SJSA1 (cell line): Measurements from ENCODE around the gene SYMPK. TPM values are rescaled to one million over a fixed set of nuclear protein-coding genes. Genes with fewer than 3 reads are reported as not detected.

ENCODE experiments used
- DNase-seq, 2 experiments: peaks; one replicate each; pipeline ENCODE4 v3.0.0-alpha.2; 2015 to 2020; ENCODE audit warnings: low spot score in 2 of 2, low read depth in 1 of 2
- H3K27ac ChIP-seq: fragments of 250-450 bp; sonication (Bioruptor Pico); 2 replicates; pipeline ENCODE4 v1.5.1; 2020; ENCODE audit warnings: mild to moderate bottlenecking, moderate library complexity
- H3K27me3 ChIP-seq: fragments of 250-450 bp; sonication (Bioruptor Pico); replicated peaks from 2 replicates; pipeline ENCODE4 v1.5.1; 2020; ENCODE audit warnings: mild to moderate bottlenecking, moderate library complexity
- H3K36me3 ChIP-seq: fragments of 250-450 bp; sonication (Bioruptor Pico); 2 replicates; pipeline ENCODE4 v1.5.1; 2020; ENCODE audit warnings: mild to moderate bottlenecking
- H3K4me1 ChIP-seq: fragments of 250-450 bp; sonication (Bioruptor Pico); replicated peaks from 2 replicates; pipeline ENCODE4 v1.6.1; 2021; ENCODE audit warnings: mild to moderate bottlenecking
- H3K4me3 ChIP-seq: fragments of 250-450 bp; sonication (Bioruptor Pico); 2 replicates; pipeline ENCODE4 v1.5.1; 2020; ENCODE audit warnings: mild to moderate bottlenecking
- H3K9me3 ChIP-seq: fragments of 250-450 bp; sonication (Bioruptor Pico); replicated peaks from 2 replicates; pipeline ENCODE4 v1.5.1; 2020; ENCODE audit warnings: mild to moderate bottlenecking
- total RNA-seq: library from RNA; depleted of rRNA; stranded (reverse); fragments of >200 nt; shearing (Covaris generic); gene quantifications from 2 replicates; pipeline ENCODE4 v1.2.3, GENCODE V29; 2014; rRNA removed

Gene SYMPK
- total RNA-seq, 1 experiment from 2014 or later: 32.4 TPM

DNA sequence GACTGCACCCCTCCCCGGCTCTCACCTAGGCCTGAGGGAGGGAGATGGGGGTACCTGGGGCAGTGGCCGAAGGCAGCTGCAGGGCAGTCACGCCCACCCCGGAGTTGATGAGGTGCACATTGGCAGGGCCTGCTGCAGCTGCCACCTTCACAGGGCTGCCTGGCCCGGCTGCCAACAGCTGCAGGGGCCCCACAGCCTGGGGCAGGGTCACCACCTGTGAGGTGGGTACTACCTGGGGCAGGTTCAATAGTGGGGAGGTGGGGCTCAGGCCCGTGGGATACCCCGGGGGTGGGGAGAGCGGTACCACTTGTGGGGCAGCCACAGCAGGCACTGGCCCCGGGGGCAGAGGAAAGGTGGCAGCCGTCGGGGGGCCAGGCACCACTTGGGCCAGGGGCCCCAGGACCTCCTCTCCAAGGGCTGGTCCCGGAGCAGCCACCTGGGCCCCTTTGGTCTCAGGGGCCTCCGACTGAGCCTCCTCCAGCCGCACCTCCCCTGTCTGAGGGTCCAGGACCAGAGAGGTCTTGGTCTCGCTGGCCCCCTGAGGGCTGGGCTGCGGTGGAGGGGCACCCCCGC, 96.6 kb downstream of the SYMPK start:
- DNase-seq: no peak
- H3K27me3 ChIP-seq: no peaks in the 10 kb centered on the region
- H3K4me3 ChIP-seq: no peak overlapping the region
- peaks cover 42% of the 10 kb centered on the region for H3K4me1 ChIP-seq
- H3K9me3 ChIP-seq: 0 out of 2 replicates have a peak, but pooled peaks cover 2% of the 10 kb centered on the region
- H3K36me3 ChIP-seq: peaks cover 15% of the 10 kb centered on the region
- no peak overlapping the region for H3K27ac ChIP-seq

DNA sequence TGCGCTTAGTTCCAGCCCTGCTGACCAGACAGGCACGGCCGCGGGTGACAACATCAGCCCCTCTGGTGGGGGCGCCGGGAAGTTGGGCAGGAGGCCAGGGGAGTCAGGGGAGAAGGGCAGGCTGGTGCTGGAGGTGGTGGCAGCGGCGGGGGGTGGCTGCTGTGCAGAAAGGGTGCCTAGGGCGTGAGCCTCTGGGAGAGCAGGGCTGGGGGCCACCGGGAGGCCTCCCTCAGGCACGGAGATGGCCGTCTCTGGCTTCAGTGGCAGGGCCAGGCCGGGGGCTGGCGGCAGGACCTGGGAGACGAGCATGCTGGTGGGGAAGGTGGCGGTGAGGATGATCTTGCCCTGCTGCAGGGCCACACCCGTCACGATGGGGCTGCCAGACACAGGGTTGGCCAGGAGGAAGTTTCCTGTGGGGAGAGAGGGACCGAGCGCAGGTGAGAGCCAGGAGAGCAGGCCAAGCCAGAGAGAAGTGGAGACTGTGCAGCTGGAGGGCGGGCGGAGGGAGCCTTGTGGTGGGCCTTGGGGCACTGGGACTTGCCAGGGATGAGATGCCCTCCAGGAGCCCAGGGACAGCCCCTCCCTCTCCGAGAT, 97.1 kb downstream of the SYMPK start:
- no peak overlapping the region for H3K4me3 ChIP-seq
- peaks cover 9% of the 10 kb centered on the region for H3K36me3 ChIP-seq
- no peak overlapping the region for H3K27ac ChIP-seq
- H3K9me3 ChIP-seq: 0 out of 2 replicates have a peak, but pooled peaks cover 2% of the 10 kb centered on the region
- peaks cover 39% of the 10 kb centered on the region for H3K4me1 ChIP-seq
- no peaks in the 10 kb centered on the region for H3K27me3 ChIP-seq
- DNase-seq: no peak

Other genes with a start within 250 kb of the SYMPK start
- 33.6 and 45.4 TPM in 2 replicates for gene EML2, start 223.8 kb downstream of the SYMPK start, total RNA-seq
- gene GIPR, start 194.9 kb downstream of the SYMPK start, total RNA-seq: 0.72 and 2.1 TPM in 2 replicates
- gene SNRPD2, start 171.2 kb downstream of the SYMPK start, total RNA-seq: 331 and 402 TPM in 2 replicates
- gene QPCTL, start 170.5 kb downstream of the SYMPK start, total RNA-seq: 11.6 and 14.6 TPM in 2 replicates
- 8.3 and 10.7 TPM in 2 replicates for gene FBXO46, start 132.3 kb downstream of the SYMPK start, total RNA-seq
- not detected in 2 replicates for gene MEIOSIN, start 129.7 kb downstream of the SYMPK start, total RNA-seq
- 9.1 and 10.2 TPM in 2 replicates for gene SIX5, start 93.9 kb downstream of the SYMPK start, total RNA-seq
- gene DMPK, start 80.7 kb downstream of the SYMPK start, total RNA-seq: 7.4 and 10.6 TPM in 2 replicates
- gene DMWD, start 70.3 kb downstream of the SYMPK start, total RNA-seq: 17.6 and 35.4 TPM in 2 replicates
- not detected in 2 replicates for gene RSPH6A, start 47.8 kb downstream of the SYMPK start, total RNA-seq
- not detected in 2 replicates for gene FOXA3, start 1.2 kb upstream of the SYMPK start, total RNA-seq
- gene IRF2BP1, start 23.0 kb upstream of the SYMPK start, total RNA-seq: 42.9 and 50.1 TPM in 2 replicates
- 1.3 and 1.4 TPM in 2 replicates for gene MYPOP, start 39.5 kb upstream of the SYMPK start, total RNA-seq
- not detected in 2 replicates for gene NANOS2, start 51.6 kb upstream of the SYMPK start, total RNA-seq
- gene NOVA2, start 110.7 kb upstream of the SYMPK start, total RNA-seq: not detected in 2 replicates
- 4.3 and 7.4 TPM in 2 replicates for gene CCDC61, start 132.3 kb upstream of the SYMPK start, total RNA-seq
- gene PGLYRP1, start 159.9 kb upstream of the SYMPK start, total RNA-seq: not detected in 2 replicates
- gene IGFL4, start 177.9 kb upstream of the SYMPK start, total RNA-seq: not detected in 2 replicates